ENCODE data around the gene RAB6B.

RAB6B gene

GRCh38 chr3:133939463-133939835 is 43.8 kb upstream of the RAB6B start:
- TF ChIP-seq ESRRG (CRISPR knock-in tag; IDR thresholded peaks at IDR 0.05) (no peak), BACH2 (CRISPR knock-in tag; IDR thresholded peaks at IDR 0.05; ENCODE audit: borderline replicate concordance) (no peak), ZC3H10 (CRISPR knock-in tag; IDR thresholded peaks at IDR 0.05) (no peak), ZNF70 (CRISPR knock-in tag; IDR thresholded peaks at IDR 0.05) (no peak), GLIS3 (CRISPR knock-in tag; IDR thresholded peaks at IDR 0.05) (no peak), PATZ1 (CRISPR knock-in tag; IDR thresholded peaks at IDR 0.05; ENCODE audit: borderline replicate concordance) (no peak), ZFP3 (CRISPR knock-in tag; IDR thresholded peaks at IDR 0.05) (no peak), TOX (CRISPR knock-in tag; IDR thresholded peaks at IDR 0.05; ENCODE audit: borderline replicate concordance) (no peak), OSR1 (CRISPR knock-in tag; IDR thresholded peaks at IDR 0.05) (no peak)
- TF ChIP-seq, protein P1, sequence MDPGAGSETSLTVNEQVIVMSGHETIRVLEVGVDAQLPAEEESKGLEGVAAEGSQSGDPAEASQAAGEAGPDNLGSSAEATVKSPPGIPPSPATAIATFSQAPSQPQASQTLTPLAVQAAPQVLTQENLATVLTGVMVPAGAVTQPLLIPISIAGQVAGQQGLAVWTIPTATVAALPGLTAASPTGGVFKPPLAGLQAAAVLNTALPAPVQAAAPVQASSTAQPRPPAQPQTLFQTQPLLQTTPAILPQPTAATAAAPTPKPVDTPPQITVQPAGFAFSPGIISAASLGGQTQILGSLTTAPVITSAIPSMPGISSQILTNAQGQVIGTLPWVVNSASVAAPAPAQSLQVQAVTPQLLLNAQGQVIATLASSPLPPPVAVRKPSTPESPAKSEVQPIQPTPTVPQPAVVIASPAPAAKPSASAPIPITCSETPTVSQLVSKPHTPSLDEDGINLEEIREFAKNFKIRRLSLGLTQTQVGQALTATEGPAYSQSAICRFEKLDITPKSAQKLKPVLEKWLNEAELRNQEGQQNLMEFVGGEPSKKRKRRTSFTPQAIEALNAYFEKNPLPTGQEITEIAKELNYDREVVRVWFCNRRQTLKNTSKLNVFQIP (CRISPR knock-in tag; IDR thresholded peaks at IDR 0.05; ENCODE audit: borderline replicate concordance, low read depth): no peak
- ATAC-seq: no peak

- TF ChIP-seq GLIS3 (CRISPR knock-in tag; IDR thresholded peaks at IDR 0.05) (no peak), ZFP3 (CRISPR knock-in tag; IDR thresholded peaks at IDR 0.05) (no peak), OSR1 (CRISPR knock-in tag; IDR thresholded peaks at IDR 0.05) (no peak)
- TF ChIP-seq, protein P1 (CRISPR knock-in tag; IDR thresholded peaks at IDR 0.05; ENCODE audit: borderline replicate concordance, low read depth): no peak
- no peak for ATAC-seq
These were observed 43.2 kb upstream of the RAB6B start for GRCh38 chr3:133938770-133939462.

- TF ChIP-seq, protein P1 (CRISPR knock-in tag; IDR thresholded peaks at IDR 0.05; ENCODE audit: borderline replicate concordance, low read depth): no peak
- TF ChIP-seq, protein P2, sequence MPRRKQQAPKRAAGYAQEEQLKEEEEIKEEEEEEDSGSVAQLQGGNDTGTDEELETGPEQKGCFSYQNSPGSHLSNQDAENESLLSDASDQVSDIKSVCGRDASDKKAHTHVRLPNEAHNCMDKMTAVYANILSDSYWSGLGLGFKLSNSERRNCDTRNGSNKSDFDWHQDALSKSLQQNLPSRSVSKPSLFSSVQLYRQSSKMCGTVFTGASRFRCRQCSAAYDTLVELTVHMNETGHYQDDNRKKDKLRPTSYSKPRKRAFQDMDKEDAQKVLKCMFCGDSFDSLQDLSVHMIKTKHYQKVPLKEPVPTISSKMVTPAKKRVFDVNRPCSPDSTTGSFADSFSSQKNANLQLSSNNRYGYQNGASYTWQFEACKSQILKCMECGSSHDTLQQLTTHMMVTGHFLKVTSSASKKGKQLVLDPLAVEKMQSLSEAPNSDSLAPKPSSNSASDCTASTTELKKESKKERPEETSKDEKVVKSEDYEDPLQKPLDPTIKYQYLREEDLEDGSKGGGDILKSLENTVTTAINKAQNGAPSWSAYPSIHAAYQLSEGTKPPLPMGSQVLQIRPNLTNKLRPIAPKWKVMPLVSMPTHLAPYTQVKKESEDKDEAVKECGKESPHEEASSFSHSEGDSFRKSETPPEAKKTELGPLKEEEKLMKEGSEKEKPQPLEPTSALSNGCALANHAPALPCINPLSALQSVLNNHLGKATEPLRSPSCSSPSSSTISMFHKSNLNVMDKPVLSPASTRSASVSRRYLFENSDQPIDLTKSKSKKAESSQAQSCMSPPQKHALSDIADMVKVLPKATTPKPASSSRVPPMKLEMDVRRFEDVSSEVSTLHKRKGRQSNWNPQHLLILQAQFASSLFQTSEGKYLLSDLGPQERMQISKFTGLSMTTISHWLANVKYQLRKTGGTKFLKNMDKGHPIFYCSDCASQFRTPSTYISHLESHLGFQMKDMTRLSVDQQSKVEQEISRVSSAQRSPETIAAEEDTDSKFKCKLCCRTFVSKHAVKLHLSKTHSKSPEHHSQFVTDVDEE (CRISPR knock-in tag; IDR thresholded peaks at IDR 0.05): no peak
- TF ChIP-seq ISL1 (CRISPR knock-in tag; IDR thresholded peaks at IDR 0.05): no peak
- TF ChIP-seq ARNTL (CRISPR knock-in tag; IDR thresholded peaks at IDR 0.05; ENCODE audit: borderline replicate concordance, low read depth): no peak
- TF ChIP-seq, protein P3, sequence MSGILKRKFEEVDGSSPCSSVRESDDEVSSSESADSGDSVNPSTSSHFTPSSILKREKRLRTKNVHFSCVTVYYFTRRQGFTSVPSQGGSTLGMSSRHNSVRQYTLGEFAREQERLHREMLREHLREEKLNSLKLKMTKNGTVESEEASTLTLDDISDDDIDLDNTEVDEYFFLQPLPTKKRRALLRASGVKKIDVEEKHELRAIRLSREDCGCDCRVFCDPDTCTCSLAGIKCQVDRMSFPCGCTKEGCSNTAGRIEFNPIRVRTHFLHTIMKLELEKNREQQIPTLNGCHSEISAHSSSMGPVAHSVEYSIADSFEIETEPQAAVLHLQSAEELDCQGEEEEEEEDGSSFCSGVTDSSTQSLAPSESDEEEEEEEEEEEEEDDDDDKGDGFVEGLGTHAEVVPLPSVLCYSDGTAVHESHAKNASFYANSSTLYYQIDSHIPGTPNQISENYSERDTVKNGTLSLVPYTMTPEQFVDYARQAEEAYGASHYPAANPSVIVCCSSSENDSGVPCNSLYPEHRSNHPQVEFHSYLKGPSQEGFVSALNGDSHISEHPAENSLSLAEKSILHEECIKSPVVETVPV (CRISPR knock-in tag; IDR thresholded peaks at IDR 0.05): no peak
- TF ChIP-seq ZFP30 (CRISPR knock-in tag; IDR thresholded peaks at IDR 0.05): no peak
- TF ChIP-seq, protein P4, sequence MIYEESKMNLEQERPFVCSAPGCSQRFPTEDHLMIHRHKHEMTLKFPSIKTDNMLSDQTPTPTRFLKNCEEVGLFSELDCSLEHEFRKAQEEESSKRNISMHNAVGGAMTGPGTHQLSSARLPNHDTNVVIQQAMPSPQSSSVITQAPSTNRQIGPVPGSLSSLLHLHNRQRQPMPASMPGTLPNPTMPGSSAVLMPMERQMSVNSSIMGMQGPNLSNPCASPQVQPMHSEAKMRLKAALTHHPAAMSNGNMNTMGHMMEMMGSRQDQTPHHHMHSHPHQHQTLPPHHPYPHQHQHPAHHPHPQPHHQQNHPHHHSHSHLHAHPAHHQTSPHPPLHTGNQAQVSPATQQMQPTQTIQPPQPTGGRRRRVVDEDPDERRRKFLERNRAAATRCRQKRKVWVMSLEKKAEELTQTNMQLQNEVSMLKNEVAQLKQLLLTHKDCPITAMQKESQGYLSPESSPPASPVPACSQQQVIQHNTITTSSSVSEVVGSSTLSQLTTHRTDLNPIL (CRISPR knock-in tag; IDR thresholded peaks at IDR 0.05; ENCODE audit: low read depth): no peak
- peak; percentile 64 for ATAC-seq
These were observed 42.3 kb upstream of the RAB6B start for GRCh38 chr3:133937756-133938601.

Data from SK-N-SH treated with all-trans-retinoic acid at 6 μM for 48 hours (cell line).